D721Med (cell line): Measurements from ENCODE around the gene LITAFD.
"Not testable (repeated sequence)": the region's sequence is repeated elsewhere in the genome, so short reads cannot be mapped to it uniquely, and the experiment has no call there.

Source experiments
- DNase-seq: peaks from one replicate; pipeline ENCODE4 v3.0.0; 2011; ENCODE audit warnings: low spot score; ENCODE audit not compliant: insufficient read length
- FAIRE-seq: peaks from 2 replicates; lab custom pipeline; 2011; peaks lifted over from hg19 to GRCh38; lab: Jason Lieb, UNC
- CTCF ChIP-seq: IDR thresholded peaks from 2 replicates; pipeline ENCODE4 v1.5.1; 2012; ENCODE audit warnings: mild to moderate bottlenecking, control low read depth; ENCODE audit not compliant: insufficient read depth; ENCODE audit errors: missing control alignments

Gene LITAFD

GRCh38 chr16:8908810-8909468, 26.8 kb downstream of the LITAFD start:
- no peak for TF ChIP-seq CTCF
- DNase-seq (no peak), FAIRE-seq (no peak)

- no peak for TF ChIP-seq CTCF
- FAIRE-seq: no peak
Measured at GRCh38 chr16:8910811-8911210, 28.7 kb downstream of the LITAFD start.

GRCh38 chr16:8912793-8913192, 30.6 kb downstream of the LITAFD start:
- no peak for DNase-seq
- TF ChIP-seq CTCF: no peak
- no peak for FAIRE-seq

More at GRCh38 chr16:8910811-8911210, 28.7 kb downstream of the LITAFD start:
- no peak for DNase-seq

- FAIRE-seq (no peak), DNase-seq (no peak)
- TF ChIP-seq CTCF: no peak
Measured at GRCh38 chr16:8914098-8914497, 31.9 kb downstream of the LITAFD start.

- no peak for DNase-seq
- no peak for FAIRE-seq
- TF ChIP-seq CTCF: no peak
Measured at GRCh38 chr16:8915722-8916301, 33.7 kb downstream of the LITAFD start.

GRCh38 chr16:8916541-8917225, 34.5 kb downstream of the LITAFD start:
- no peak for TF ChIP-seq CTCF
- no peak for FAIRE-seq
- no peak for DNase-seq

GRCh38 chr16:8917336-8917735, 35.2 kb downstream of the LITAFD start:
- not testable (repeated sequence) for DNase-seq, FAIRE-seq
